ENCODE results near the gene RAB5IF.
"Not testable (repeated sequence)": the region's sequence is repeated elsewhere in the genome, so short reads cannot be mapped to it uniquely, and the experiment has no call there.

RAB5IF gene

GRCh38 chr20:36631646-36632045, 26.1 kb downstream of the RAB5IF start:
- DNase-seq: no peak

GRCh38 chr20:36632147-36632486, 26.5 kb downstream of the RAB5IF start:
- no peak for DNase-seq

GRCh38 chr20:36632487-36633284, 27.1 kb downstream of the RAB5IF start:
- no peak for DNase-seq

GRCh38 chr20:36633285-36633772, 27.8 kb downstream of the RAB5IF start:
- no peak for DNase-seq

GRCh38 chr20:36634342-36634741, 28.8 kb downstream of the RAB5IF start:
- DNase-seq: no peak

- DNase-seq: not testable (repeated sequence)
Measured at GRCh38 chr20:36638876-36639400, 33.4 kb downstream of the RAB5IF start.

- DNase-seq: no peak
Measured at GRCh38 chr20:36641506-36641843, 35.9 kb downstream of the RAB5IF start.

- DNase-seq: no peak
Measured at GRCh38 chr20:36642136-36642535, 36.6 kb downstream of the RAB5IF start.

GRCh38 chr20:36644032-36644705, 38.6 kb downstream of the RAB5IF start:
- DNase-seq: peak; percentile 68

- DNase-seq: peak; percentile 60
Measured at GRCh38 chr20:36644706-36645095, 39.1 kb downstream of the RAB5IF start.

GRCh38 chr20:36645353-36645752, 39.8 kb downstream of the RAB5IF start:
- no peak for DNase-seq

GRCh38 chr20:36645998-36646397, 40.4 kb downstream of the RAB5IF start, which contains the start of gene SLA2:
Gene SLA2, minus strand, starts transcription at chr20:36646196. Its CDS starts 4,861 bp downstream, at chr20:36641335.
- DNase-seq: peak; percentile 69

- DNase-seq: no peak
Measured at GRCh38 chr20:36646678-36647077, 41.1 kb downstream of the RAB5IF start.

- no peak for DNase-seq
Measured at GRCh38 chr20:36647196-36648121, 41.9 kb downstream of the RAB5IF start.

- no peak for DNase-seq
Measured at GRCh38 chr20:36653456-36653855, 47.9 kb downstream of the RAB5IF start.

- DNase-seq: no peak
Measured at GRCh38 chr20:36654506-36654905, 48.9 kb downstream of the RAB5IF start.

GRCh38 chr20:36655004-36655403, 49.4 kb downstream of the RAB5IF start:
- no peak for DNase-seq

GRCh38 chr20:36656733-36657132, 51.2 kb downstream of the RAB5IF start:
- no peak for DNase-seq

- no peak for DNase-seq
Measured at GRCh38 chr20:36658300-36658699, 52.7 kb downstream of the RAB5IF start.

All from activated naive CD4-positive, alpha-beta T cell treated with Interleukin-2 at 50 U/mL for 16 hours (primary cell).